ELR (cell line): ENCODE results near the gene CKAP2L.
"Not testable (repeated sequence)": the region's sequence is repeated elsewhere in the genome, so short reads cannot be mapped to it uniquely, and the experiment has no call there.

ENCODE experiments used
- DNase-seq: peaks from one replicate; pipeline ENCODE4 v3.0.0-alpha.2; 2015; ENCODE audit warnings: low read depth

The CKAP2L gene

GRCh38 chr2:112725545-112726457, 38.6 kb downstream of the CKAP2L start:
- DNase-seq = peak; percentile 17

GRCh38 chr2:112724591-112725525, 39.6 kb downstream of the CKAP2L start:
- DNase-seq = peak; percentile 62

GRCh38 chr2:112723995-112724394, 40.4 kb downstream of the CKAP2L start:
- no peak for DNase-seq

GRCh38 chr2:112723547-112723940, 40.9 kb downstream of the CKAP2L start:
- DNase-seq = no peak

- no peak for DNase-seq
These were observed 41.4 kb downstream of the CKAP2L start for GRCh38 chr2:112722816-112723546.

- no peak for DNase-seq
These were observed 42.4 kb downstream of the CKAP2L start for GRCh38 chr2:112721819-112722522.

GRCh38 chr2:112720785-112721184, 43.6 kb downstream of the CKAP2L start, which contains the start of gene NT5DC4:
TSS of gene NT5DC4 (plus strand) at chr2:112721020. CDS start at chr2:112721080, 60 bp downstream.
- DNase-seq = no peak

GRCh38 chr2:112718863-112719370, 45.5 kb downstream of the CKAP2L start:
- peak; percentile 9 for DNase-seq

GRCh38 chr2:112716826-112717352, 47.5 kb downstream of the CKAP2L start:
- DNase-seq = not testable (repeated sequence)

GRCh38 chr2:112716094-112716493, 48.3 kb downstream of the CKAP2L start:
- DNase-seq = not testable (repeated sequence)

GRCh38 chr2:112714836-112715631, 49.4 kb downstream of the CKAP2L start:
- peak; percentile 90 for DNase-seq

GRCh38 chr2:112714331-112714730, 50.1 kb downstream of the CKAP2L start:
- DNase-seq = no peak

- DNase-seq = no peak
These were observed 50.5 kb downstream of the CKAP2L start for GRCh38 chr2:112713926-112714325.

- no peak for DNase-seq
These were observed 50.9 kb downstream of the CKAP2L start for GRCh38 chr2:112713585-112713925.

- peak; percentile 78 for DNase-seq
These were observed 51.4 kb downstream of the CKAP2L start for GRCh38 chr2:112712903-112713584.

- DNase-seq = no peak
These were observed 51.9 kb downstream of the CKAP2L start for GRCh38 chr2:112712465-112712864.

GRCh38 chr2:112710956-112711750, 53.3 kb downstream of the CKAP2L start:
- DNase-seq = no peak

GRCh38 chr2:112709703-112710102, 54.7 kb downstream of the CKAP2L start:
- no peak for DNase-seq

GRCh38 chr2:112708968-112709367, 55.4 kb downstream of the CKAP2L start:
- DNase-seq = no peak
